PC-3 (cell line): ENCODE data around the gene NLRP10. TPM values are rescaled to one million over a fixed set of nuclear protein-coding genes. Genes with fewer than 3 reads are reported as not detected.

Experiments
- ATAC-seq: fragments of 200-7000 bp; cut with Tn5 transposase; 2 replicates; pipeline ENCODE4 v1.9.1; 2020; ENCODE audit warnings: mild to moderate bottlenecking, moderate library complexity
- BruUV-seq: library from RNA; stranded (reverse); fragments of 400-500 nt; replicated peaks from 2 replicates; lab custom pipeline; 2021; lab: Mats Ljungman, UMichigan
- CTCF ChIA-PET: fragments of 300-600 bp; sonication (Branson Sonifier 250); formaldehyde crosslinking; loops from one replicate; lab custom pipeline; 2022; ENCODE audit warnings: antibody characterized with exemption; lab: Charles Lee
- POLR2A ChIA-PET: fragments of 300-600 bp; sonication (Branson Sonifier 250); formaldehyde crosslinking; loops from one replicate; lab custom pipeline; 2022; ENCODE audit warnings: antibody characterized with exemption; ENCODE audit not compliant: unreplicated experiment; lab: Charles Lee
- DNase-seq: peaks from one replicate; pipeline ENCODE4 v3.0.0-alpha.2; 2015
- H2AFZ ChIP-seq: fragments of 300-600 bp; sonication (generic); 2 replicates; pipeline ENCODE4 v1.6.0; 2016; ENCODE audit warnings: antibody characterized with exemption, low read length
- H3F3A ChIP-seq: fragments of 300-600 bp; sonication (generic); one replicate; pipeline ENCODE4 v1.6.0; 2017; ENCODE audit warnings: antibody characterized with exemption, low read length, control low read depth, mild to moderate bottlenecking; ENCODE audit not compliant: unreplicated experiment
- H3K27ac ChIP-seq: fragments of 300-600 bp; sonication (generic); 2 replicates; pipeline ENCODE4 v1.5.1; 2016; ENCODE audit warnings: mild to moderate bottlenecking, low read length
- H3K27me3 ChIP-seq: fragments of 300-600 bp; sonication (generic); 2 replicates; pipeline ENCODE4 v1.6.1; 2016; ENCODE audit warnings: low read length, mixed read lengths
- H3K36me3 ChIP-seq: fragments of 300-600 bp; sonication (generic); 2 replicates; pipeline ENCODE4 v1.6.1; 2016; ENCODE audit warnings: low read depth, mixed run types, low read length, mixed read lengths
- H3K4me1 ChIP-seq: fragments of 300-600 bp; sonication (generic); 2 replicates; pipeline ENCODE4 v1.5.1; 2016; ENCODE audit warnings: low read length; ENCODE audit not compliant: insufficient read depth
- H3K4me2 ChIP-seq: fragments of 300-600 bp; sonication (generic); 2 replicates; pipeline ENCODE4 v1.6.0; 2016; ENCODE audit warnings: low read length
- H3K4me3 ChIP-seq: fragments of 300-600 bp; sonication (generic); 2 replicates; pipeline ENCODE4 v1.5.1; 2016; ENCODE audit warnings: mild to moderate bottlenecking, low read length, mixed read lengths
- H3K79me2 ChIP-seq: fragments of 300-600 bp; sonication (generic); 2 replicates; pipeline ENCODE4 v1.6.1; 2017; ENCODE audit warnings: low read length, mixed read lengths
- H3K9ac ChIP-seq: fragments of 300-600 bp; sonication (generic); 2 replicates; pipeline ENCODE4 v1.6.0; 2016; ENCODE audit warnings: mild to moderate bottlenecking, low read length
- H3K9me2 ChIP-seq: fragments of 300-600 bp; sonication (generic); replicated peaks from 2 replicates; pipeline ENCODE4 v1.6.1; 2016; ENCODE audit warnings: mixed run types, low read length, mixed read lengths
- H3K9me3 ChIP-seq: fragments of 300-600 bp; sonication (generic); 2 replicates; pipeline ENCODE4 v1.6.1; 2016; ENCODE audit warnings: low read length, mixed read lengths
- H4K20me1 ChIP-seq: fragments of 300-600 bp; sonication (generic); 2 replicates; pipeline ENCODE4 v1.6.1; 2016; ENCODE audit warnings: low read length, mixed read lengths
- EZH2 ChIP-seq: fragments of 300-600 bp; sonication (generic); IDR thresholded peaks from one replicate; pipeline ENCODE4 v1.6.1; 2017; ENCODE audit warnings: antibody characterized with exemption, mild to moderate bottlenecking, low read length; ENCODE audit not compliant: unreplicated experiment
- EZH2phosphoT487 ChIP-seq: fragments of 300-600 bp; sonication (generic); IDR thresholded peaks from 2 replicates; pipeline ENCODE4 v1.6.1; 2018; ENCODE audit warnings: mild to moderate bottlenecking, antibody characterized with exemption, low read length, borderline replicate concordance
- intact Hi-C: fragments of 100-400 bp; cut with micrococcal nuclease; formaldehyde crosslinking; loops from 2 replicates; pipeline ENCODE4 v1.9.0; 2023
- total RNA-seq: library from RNA; depleted of rRNA; stranded (reverse); fragments of >200 nt; gene quantifications from 2 replicates; pipeline ENCODE4 v1.2.3, GENCODE V29; 2014
- TF ChIP-seq, protein P1 (sequence below): fragments of 300-600 bp; sonication (generic); conservative IDR thresholded peaks from 2 replicates; pipeline ENCODE4 v1.5.1; 2017; ENCODE audit warnings: antibody characterized with exemption, low read depth, mild to moderate bottlenecking, low read length

The NLRP10 gene
- total RNA-seq, 1 experiment from 2014 or later = 1.9 TPM

DNA sequence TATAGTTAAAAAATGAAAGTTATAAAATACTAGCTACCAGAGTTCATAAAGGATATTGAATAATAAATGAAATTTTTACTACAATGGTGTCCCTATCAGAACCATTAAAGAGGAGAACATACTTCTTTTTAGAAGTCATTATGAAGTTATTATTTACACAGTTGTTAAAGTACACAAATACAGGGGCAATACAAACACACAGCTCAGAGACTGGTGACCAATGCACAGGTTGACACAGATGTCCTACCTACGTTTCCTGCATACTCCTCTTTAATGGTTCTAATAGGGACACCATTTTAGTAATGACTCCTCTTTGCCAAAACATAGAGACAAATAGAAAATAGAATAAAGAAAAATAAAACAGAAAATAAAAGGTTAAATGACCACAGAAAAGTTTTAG, 10.1 kb downstream of the NLRP10 start:
- Histone ChIP-seq H2AFZ (no peak overlapping the region), H3K27ac (no peak overlapping the region), H3K27me3 (no peaks in the 10 kb centered on the region), H3K79me2 (no peaks in the 10 kb centered on the region), H3K9me2 (no peaks in the 10 kb centered on the region), H3K4me1 (peaks cover 3% of the 10 kb centered on the region; the same call in 1 of the 2 replicates), H3K9ac (no peak overlapping the region), H3F3A (peaks cover 7% of the 10 kb centered on the region), H3K36me3 (no peaks in the 10 kb centered on the region), H4K20me1 (no peaks in the 10 kb centered on the region), H3K4me3 (no peak overlapping the region), H3K4me2 (no peak overlapping the region), H3K9me3 (no peaks in the 10 kb centered on the region)
- no TSS peak for BruUV-seq
- DNase-seq = peak; percentile 39
- ATAC-seq = peak; percentile 82
- intact Hi-C loops = no loop called here
- ChIA-PET CTCF (interaction anchor here (1.0 kb wide), 1 partner anchor 32 kb away, joined by 3 read pairs; the partner anchor contains the start of gene EIF3F), POLR2A (no interaction called here)
- no peak for TF ChIP-seq EZH2
- TF ChIP-seq EZH2phosphoT487 = no peak
- TF ChIP-seq, protein P1, sequence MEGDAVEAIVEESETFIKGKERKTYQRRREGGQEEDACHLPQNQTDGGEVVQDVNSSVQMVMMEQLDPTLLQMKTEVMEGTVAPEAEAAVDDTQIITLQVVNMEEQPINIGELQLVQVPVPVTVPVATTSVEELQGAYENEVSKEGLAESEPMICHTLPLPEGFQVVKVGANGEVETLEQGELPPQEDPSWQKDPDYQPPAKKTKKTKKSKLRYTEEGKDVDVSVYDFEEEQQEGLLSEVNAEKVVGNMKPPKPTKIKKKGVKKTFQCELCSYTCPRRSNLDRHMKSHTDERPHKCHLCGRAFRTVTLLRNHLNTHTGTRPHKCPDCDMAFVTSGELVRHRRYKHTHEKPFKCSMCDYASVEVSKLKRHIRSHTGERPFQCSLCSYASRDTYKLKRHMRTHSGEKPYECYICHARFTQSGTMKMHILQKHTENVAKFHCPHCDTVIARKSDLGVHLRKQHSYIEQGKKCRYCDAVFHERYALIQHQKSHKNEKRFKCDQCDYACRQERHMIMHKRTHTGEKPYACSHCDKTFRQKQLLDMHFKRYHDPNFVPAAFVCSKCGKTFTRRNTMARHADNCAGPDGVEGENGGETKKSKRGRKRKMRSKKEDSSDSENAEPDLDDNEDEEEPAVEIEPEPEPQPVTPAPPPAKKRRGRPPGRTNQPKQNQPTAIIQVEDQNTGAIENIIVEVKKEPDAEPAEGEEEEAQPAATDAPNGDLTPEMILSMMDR = no peak

GRCh38 chr11:7949934-7950333, 15.3 kb downstream of the NLRP10 start:
- CTCF ChIA-PET = no interaction called here
- POLR2A ChIA-PET = interaction anchor here (0.7 kb wide), 1 partner anchor 28 kb away, joined by 3 read pairs; no protein-coding TSS in a partner anchor
- Histone ChIP-seq H3K9ac (no peak overlapping the region), H2AFZ (no peak overlapping the region), H4K20me1 (no peaks in the 10 kb centered on the region), H3K4me3 (no peak overlapping the region), H3K36me3 (no peaks in the 10 kb centered on the region), H3K4me2 (no peak overlapping the region), H3F3A (peaks cover 3% of the 10 kb centered on the region), H3K79me2 (no peaks in the 10 kb centered on the region), H3K4me1 (0 out of 2 replicates have a peak, but pooled peaks cover 3% of the 10 kb centered on the region), H3K27ac (no peak overlapping the region), H3K9me3 (no peaks in the 10 kb centered on the region), H3K9me2 (no peaks in the 10 kb centered on the region), H3K27me3 (no peaks in the 10 kb centered on the region)
- TF ChIP-seq, protein P1 = no peak
- TF ChIP-seq EZH2 (no peak), EZH2phosphoT487 (no peak)
- no TSS peak for BruUV-seq
- ATAC-seq (no peak), DNase-seq (no peak)
- intact Hi-C loops = no loop called here

GRCh38 chr11:7944123-7944522, 21.1 kb downstream of the NLRP10 start:
- 0 out of 2 replicates have a peak, but pooled peaks cover 10% of the 10 kb centered on the region for H3K9me3 ChIP-seq
- no TSS peak for BruUV-seq
- no peaks in the 10 kb centered on the region for H3K9me2 ChIP-seq
- ATAC-seq (no peak), DNase-seq (no peak)
- POLR2A ChIA-PET = no interaction called here
- no peak overlapping the region for H2AFZ ChIP-seq
- no peak overlapping the region for H3K4me3 ChIP-seq
- intact Hi-C loops = no loop called here
- TF ChIP-seq, protein P1 = no peak
- TF ChIP-seq EZH2phosphoT487 (no peak), EZH2 (no peak)
- H3K27me3 ChIP-seq = no peaks in the 10 kb centered on the region
- CTCF ChIA-PET = no interaction called here
- no peak overlapping the region for H3K9ac ChIP-seq
- H3K79me2 ChIP-seq = no peaks in the 10 kb centered on the region
- H3K4me1 ChIP-seq = no peaks in the 10 kb centered on the region
- no peak overlapping the region for H3K27ac ChIP-seq
- H3K36me3 ChIP-seq = no peaks in the 10 kb centered on the region; the same call in 1 of the 2 replicates
- H3F3A ChIP-seq = no peaks in the 10 kb centered on the region
- no peak overlapping the region for H3K4me2 ChIP-seq
- H4K20me1 ChIP-seq = no peaks in the 10 kb centered on the region
